Choroid plexus epithelial cell (primary cell): Measurements from ENCODE around the gene ARHGEF26.

Experiments
- DNase-seq: peaks from one replicate; pipeline ENCODE4 v3.0.0-alpha.2; 2010; ENCODE audit warnings: low read depth
- H3K4me3 ChIP-seq: 2 replicates; pipeline ENCODE4 v1.5.1; 2011; ENCODE audit warnings: low read depth, mild to moderate bottlenecking, control low read depth, low read length, moderate library complexity
- TF ChIP-seq, protein P1 (sequence below): conservative IDR thresholded peaks from 2 replicates; pipeline ENCODE4 v1.5.1; 2011; ENCODE audit warnings: low read depth, mild to moderate bottlenecking, control low read depth, inconsistent platforms, low read length, moderate library complexity

ARHGEF26 gene

DNA sequence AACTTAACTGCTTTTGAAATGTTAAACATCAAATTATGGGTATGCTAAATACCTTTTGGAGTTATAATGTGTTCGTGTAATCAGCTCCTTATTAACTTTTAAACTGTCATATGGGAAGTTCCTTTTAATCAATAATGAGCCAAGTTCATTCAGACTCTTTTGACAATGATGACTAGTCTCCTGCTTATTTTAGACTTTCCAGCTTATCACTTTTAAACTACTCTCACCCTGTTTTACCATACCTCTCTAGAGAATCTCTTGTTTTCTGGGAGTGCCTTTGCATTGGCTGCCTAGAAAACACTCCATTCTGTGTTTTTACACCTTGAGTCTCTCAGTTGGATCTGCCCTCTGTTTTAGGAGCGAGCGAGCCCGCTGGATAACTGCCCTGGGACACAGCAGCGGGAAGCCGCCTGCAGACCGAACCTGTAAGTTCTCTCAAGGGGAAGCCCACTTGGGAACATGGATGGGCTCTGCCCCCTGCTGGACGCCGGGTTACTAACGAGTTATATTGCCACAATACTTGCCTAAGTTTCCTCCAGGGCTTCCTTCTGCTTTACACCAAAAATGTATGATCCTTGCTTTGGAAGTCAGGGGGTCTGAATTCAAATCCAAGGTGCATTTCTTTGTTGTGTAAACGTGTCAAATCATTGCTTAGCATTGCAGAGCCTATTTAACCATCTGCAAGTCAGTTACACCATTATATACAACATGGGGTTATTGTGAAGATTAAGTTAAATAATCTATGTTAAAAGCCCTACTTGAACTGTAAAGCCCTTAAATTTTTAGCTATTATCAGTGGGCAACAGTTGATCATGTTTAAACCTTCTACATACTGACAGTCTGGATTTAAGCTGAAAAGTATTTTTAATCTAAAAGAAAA, 131.8 kb downstream of the ARHGEF26 start:
- no peak overlapping the region for H3K4me3 ChIP-seq
- TF ChIP-seq, protein P1, sequence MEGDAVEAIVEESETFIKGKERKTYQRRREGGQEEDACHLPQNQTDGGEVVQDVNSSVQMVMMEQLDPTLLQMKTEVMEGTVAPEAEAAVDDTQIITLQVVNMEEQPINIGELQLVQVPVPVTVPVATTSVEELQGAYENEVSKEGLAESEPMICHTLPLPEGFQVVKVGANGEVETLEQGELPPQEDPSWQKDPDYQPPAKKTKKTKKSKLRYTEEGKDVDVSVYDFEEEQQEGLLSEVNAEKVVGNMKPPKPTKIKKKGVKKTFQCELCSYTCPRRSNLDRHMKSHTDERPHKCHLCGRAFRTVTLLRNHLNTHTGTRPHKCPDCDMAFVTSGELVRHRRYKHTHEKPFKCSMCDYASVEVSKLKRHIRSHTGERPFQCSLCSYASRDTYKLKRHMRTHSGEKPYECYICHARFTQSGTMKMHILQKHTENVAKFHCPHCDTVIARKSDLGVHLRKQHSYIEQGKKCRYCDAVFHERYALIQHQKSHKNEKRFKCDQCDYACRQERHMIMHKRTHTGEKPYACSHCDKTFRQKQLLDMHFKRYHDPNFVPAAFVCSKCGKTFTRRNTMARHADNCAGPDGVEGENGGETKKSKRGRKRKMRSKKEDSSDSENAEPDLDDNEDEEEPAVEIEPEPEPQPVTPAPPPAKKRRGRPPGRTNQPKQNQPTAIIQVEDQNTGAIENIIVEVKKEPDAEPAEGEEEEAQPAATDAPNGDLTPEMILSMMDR = peak; percentile 97
- peak; percentile 95 for DNase-seq

GRCh38 chr3:154254527-154254926, 133.3 kb downstream of the ARHGEF26 start:
- no peak overlapping the region for H3K4me3 ChIP-seq
- TF ChIP-seq, protein P1 = no peak
- DNase-seq = no peak

DNA sequence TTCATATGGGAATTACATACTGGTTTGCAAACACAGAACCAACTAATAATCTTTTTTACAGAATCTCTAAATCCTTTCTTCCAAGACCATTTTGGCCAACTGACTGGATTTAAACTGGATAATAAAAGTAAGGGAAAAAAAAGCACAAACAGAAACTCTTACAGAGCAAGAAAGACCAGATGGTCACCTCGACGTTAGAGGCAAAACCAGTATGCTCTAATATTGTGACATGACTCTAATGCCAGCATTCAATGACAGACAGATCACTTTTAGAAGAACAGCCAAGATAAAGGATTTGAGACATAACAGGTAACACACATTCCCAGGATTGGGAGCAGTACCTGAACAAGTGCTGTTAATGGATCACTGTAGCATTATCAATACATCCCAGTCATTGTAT, 152.2 kb downstream of the ARHGEF26 start:
- no peak overlapping the region for H3K4me3 ChIP-seq
- DNase-seq = no peak
- TF ChIP-seq, protein P1 = no peak

GRCh38 chr3:154274348-154274747, 153.2 kb downstream of the ARHGEF26 start:
- TF ChIP-seq, protein P1 = no peak
- no peak overlapping the region for H3K4me3 ChIP-seq
- no peak for DNase-seq

DNA sequence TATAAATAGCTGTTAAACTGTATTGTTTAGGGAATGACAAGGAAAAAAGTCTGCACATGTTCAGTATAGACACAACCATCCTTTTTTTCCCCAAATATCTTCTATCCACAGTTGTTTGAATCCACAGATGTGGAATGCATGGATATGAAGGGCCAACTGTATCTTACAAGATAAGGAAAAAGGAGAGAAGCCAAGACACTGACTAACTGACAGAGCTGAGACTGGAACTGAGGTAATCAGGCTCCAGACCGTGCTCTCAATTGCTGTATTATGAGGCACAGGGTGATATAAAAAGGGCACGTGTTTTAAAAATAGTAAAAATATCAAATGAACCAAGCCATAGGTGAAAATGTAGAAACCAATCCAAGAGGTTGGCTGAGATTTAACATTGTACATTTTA, 154.1 kb downstream of the ARHGEF26 start:
- TF ChIP-seq, protein P1 = no peak
- DNase-seq = no peak

DNA sequence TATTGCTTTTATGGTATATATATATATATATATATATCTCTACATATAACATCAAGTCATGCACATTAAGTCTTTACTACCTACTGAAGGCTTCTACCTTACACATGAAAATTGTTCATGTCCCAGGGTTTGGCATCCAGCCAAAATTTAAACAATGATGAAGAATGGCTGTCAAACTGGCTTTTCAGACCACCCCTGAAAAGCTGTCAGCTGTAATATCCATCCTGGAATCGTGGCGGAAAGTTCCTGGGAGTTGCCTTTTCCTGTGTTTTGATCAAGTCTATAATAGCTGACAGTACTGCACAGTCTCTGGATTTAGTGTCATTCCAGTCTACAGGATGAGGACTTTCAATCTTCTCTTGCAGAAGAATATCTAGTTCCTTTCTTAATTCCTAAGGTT, 154.8 kb downstream of the ARHGEF26 start:
- TF ChIP-seq, protein P1 = no peak
- no peak overlapping the region for H3K4me3 ChIP-seq
- no peak for DNase-seq

More for the DNA sequence above, 154.1 kb downstream of the ARHGEF26 start:
- H3K4me3 ChIP-seq = no peak overlapping the region

GRCh38 chr3:154280161-154280560, 159.0 kb downstream of the ARHGEF26 start:
- H3K4me3 ChIP-seq = no peak overlapping the region
- DNase-seq = no peak
- TF ChIP-seq, protein P1 = no peak
